ENCODE data around the gene CALML3.

DNA sequence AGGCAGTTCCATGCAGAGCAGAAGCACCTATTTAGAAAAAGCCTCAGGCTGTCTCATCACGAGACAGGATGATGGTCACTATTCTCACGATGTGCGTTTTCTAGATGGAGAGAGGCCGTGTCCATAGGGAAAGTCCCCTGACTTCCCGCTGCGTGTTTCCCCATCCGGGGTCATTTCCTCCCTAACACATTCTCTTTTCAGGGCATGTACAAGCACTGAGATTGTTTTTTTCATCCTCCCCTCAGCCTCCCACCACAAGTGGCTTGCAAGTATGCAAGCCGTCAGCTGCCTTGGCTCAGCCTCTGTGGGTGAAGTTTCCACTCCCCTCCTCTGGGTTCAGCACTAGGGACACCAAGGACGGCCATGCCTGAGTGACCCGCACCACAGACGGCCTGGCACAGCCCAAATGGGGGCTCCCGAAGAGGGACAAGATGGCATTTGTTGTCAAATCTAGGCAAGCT is 22.7 kb upstream of the CALML3 start:
- no peak for TF ChIP-seq EZH2 (IDR thresholded peaks at IDR 0.05; ENCODE audit: borderline replicate concordance, low read depth, low read length, severe bottlenecking)
- TF ChIP-seq, protein P1, sequence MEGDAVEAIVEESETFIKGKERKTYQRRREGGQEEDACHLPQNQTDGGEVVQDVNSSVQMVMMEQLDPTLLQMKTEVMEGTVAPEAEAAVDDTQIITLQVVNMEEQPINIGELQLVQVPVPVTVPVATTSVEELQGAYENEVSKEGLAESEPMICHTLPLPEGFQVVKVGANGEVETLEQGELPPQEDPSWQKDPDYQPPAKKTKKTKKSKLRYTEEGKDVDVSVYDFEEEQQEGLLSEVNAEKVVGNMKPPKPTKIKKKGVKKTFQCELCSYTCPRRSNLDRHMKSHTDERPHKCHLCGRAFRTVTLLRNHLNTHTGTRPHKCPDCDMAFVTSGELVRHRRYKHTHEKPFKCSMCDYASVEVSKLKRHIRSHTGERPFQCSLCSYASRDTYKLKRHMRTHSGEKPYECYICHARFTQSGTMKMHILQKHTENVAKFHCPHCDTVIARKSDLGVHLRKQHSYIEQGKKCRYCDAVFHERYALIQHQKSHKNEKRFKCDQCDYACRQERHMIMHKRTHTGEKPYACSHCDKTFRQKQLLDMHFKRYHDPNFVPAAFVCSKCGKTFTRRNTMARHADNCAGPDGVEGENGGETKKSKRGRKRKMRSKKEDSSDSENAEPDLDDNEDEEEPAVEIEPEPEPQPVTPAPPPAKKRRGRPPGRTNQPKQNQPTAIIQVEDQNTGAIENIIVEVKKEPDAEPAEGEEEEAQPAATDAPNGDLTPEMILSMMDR (IDR thresholded peaks at IDR 0.05; ENCODE audit: extremely low read depth in 1 of 2, insufficient read depth in 1 of 2, low read depth in 1 of 2, low read length in 2 of 2): no peak
